HG03342 (cell line): Measurements from ENCODE around the gene NUSAP1.
"Not testable (repeated sequence)": the region's sequence is repeated elsewhere in the genome, so short reads cannot be mapped to it uniquely, and the experiment has no call there.

Source experiments
- ATAC-seq: cut with Tn5 transposase; IDR thresholded peaks from one replicate; pipeline ENCODE4 v1.9.1; 2021; ENCODE audit warnings: mild to moderate bottlenecking, moderate library complexity; ENCODE audit not compliant: unreplicated experiment

The NUSAP1 gene, protein sequence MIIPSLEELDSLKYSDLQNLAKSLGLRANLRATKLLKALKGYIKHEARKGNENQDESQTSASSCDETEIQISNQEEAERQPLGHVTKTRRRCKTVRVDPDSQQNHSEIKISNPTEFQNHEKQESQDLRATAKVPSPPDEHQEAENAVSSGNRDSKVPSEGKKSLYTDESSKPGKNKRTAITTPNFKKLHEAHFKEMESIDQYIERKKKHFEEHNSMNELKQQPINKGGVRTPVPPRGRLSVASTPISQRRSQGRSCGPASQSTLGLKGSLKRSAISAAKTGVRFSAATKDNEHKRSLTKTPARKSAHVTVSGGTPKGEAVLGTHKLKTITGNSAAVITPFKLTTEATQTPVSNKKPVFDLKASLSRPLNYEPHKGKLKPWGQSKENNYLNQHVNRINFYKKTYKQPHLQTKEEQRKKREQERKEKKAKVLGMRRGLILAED

DNA sequence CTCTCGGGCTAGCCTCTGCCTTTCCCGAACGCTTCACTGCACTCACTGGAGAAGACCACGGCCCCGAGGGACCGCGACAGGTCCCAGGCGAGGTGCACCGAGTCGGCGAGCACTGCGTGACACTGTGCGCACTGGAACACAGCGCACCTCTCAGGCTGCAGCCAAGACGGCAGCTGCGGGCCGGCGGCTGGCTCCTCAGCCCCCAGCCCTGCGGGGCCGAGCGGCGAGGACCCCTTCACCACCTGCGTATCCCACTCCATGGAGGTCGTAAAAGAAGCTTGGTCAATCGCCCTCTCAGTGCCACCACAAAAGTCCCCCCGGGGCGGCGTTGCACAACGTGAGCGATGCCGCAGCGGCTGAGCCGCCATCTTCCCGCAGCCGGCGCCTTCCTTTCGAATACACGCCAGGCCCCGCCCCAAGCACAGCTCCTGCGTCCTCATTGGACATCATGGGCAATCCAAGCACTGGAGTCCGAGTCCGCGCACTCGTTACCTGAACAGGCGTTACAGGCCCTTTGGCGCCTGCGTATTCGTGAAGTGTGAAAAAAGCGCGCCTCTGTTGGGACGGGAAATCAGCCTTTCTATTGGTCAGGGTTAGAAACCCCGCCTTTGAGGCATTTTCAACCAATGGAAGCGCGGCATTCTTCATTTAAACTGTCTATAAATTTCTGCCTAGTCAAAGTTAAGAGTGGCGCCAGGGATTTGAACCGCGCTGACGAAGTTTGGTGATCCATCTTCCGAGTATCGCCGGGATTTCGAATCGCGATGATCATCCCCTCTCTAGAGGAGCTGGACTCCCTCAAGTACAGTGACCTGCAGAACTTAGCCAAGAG lies at the start of gene NUSAP1, which contains the start of gene OIP5:
Gene NUSAP1, plus strand, starts transcription at position 688 of the 832 bp plus-strand sequence. Its CDS starts 77 bp downstream, at position 765.
Gene OIP5, minus strand, starts transcription at position 398 of the 832 bp plus-strand sequence. Its CDS starts 30 bp downstream, at position 368.
- peak; percentile 80 for ATAC-seq

DNA sequence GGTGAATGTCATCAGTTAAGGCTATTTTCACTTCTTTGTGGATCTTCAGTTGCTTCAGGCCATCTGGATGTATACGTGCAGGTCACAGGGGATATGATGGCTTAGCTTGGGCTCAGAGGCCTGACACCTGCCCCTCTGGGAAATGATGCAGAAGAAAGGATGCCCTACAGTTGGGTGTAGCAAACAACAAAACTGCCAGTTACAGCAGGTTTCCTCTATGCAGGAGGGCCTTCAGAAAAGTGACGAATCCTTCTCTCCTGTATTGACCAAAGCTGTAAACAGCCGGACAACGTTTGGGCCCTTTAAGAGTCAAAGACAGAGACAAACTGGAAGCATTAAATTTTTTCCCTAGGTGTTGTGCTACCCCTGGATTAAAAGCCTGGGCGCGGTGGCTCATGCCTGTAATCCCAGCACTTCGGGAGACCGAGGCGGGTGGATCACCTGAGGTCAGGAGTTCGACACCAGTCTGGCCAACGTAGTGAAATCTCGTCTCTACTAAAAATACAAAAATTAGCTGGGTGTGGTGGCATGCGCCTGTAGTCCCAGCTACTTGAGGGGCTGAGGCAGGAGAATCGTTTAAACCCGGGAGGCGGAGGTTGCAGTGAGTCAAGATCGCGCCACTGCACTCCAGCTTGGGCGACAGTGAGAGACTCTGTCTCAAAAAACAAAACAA lies 49.6 kb upstream of the NUSAP1 start:
- ATAC-seq: not testable (repeated sequence)

DNA sequence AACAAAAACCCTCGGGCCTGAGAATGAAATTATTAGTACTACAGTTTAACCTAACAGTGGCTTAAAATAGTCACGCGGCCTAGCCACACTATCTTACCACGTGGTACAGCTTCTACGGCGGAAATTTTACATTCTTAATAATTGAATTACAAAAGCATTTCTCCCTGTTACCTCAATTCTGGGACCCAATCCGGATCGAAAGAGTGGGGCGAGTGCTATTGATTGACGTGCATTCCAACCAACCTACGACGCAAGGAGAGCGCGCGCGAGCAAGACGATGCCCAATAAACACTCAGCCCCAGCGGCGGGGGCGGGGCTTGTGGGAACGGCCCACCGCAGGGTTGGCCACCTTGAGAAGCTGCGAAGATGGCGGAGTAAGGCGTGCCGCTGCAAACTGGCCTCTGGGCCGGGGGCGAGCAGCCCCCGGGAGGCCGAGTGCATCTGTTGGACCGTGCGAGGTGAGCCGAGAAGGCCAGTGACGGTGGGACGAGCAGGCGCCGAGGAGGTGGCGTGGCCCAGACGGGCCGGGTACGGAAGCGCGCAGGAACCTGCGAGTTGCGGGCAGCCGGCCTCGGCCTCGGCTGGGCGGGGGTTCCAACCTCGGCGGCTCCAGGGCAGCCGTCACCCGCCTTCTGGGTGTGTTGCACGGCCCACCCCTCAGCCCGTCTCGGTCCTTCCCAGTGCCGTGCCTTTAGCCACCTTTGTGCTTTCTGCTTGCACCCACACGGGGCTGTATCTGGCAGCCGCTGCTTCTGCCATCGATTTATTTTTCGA lies 48.8 kb upstream of the NUSAP1 start:
- ATAC-seq: peak; percentile 96

DNA sequence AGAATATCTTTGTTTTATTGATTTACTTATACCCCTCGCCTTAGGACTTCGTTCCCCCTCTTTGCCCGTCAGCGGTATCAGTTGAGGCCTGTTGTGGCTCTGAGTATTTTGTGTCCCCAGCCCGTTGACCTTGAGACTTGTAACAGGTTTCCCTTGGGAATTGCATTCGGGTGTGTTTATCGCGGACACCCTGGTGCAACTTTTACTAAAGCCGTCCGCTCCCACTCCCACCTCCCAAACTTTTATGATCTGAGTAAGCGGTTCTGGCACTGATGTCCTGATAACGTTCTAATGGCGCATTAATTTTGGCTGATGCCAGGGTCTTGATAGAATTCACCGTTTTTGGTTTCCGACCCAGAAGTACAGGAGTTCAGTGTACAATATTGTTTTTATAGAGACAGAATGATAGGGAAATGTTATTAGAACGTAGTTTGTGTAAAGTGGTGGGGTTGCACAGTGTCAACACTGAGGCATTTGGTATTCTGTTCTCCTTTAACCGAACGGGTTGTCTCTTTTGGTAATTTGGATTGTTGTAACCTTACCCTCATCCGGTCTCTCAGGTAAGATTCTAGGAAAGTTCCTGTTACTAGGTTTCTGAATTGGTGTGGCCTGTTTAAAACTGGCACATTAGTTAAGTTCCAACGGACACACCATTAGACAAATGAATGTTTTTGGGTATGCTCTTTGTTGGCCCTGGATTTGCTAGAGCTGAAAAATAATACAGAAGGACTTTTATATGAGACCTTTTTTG lies 48.1 kb upstream of the NUSAP1 start:
- ATAC-seq: no peak

DNA sequence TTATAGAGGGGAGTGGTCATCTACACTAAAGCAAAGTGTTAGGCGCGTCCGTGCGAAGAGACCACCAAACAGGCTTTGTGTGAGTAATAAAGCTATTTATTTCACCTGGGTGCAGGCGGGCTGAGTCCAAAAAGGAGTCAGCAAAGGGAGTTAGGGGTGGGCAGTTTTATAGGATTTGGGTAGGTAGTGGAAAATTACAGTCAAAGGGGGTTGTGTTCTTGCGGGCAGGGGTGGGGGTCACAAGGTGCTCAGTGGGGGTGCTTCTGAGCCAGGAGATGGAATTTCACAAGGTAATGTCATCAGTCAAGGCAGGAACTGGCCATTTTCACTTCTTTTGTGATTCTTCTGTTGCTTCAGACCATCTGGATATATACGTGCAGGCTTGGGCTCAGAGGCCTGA lies 47.4 kb upstream of the NUSAP1 start:
- ATAC-seq: no peak

DNA sequence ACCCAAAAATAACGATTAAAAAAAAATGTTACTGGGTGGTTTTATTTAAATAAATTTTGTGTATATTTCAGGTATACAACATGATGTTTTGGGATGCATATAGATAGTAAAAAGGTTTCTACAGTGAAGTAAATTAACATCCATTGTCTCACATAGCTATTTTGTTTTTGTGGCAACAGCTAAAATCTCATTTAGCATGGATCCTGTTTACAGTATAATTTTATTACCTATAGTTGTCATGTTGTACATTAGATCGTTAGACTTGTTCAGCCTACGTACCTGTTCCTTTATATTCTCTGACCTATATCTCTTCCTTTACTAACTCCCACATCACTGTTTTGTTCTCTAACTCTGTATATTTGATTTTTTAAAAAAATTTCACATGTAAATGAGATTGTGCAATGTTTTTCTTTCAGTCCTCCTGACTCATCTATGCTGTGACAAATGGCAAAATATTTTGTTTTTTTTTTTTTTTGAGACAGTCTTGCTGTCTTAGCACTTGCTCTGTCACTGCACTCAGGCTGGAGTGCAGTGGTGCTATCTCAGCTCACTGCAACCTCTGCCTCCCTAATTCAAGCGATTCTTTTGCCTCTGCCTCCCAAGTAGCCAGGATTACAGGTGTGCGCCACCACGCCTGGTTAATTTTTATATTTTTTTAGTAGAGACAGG lies 45.9 kb upstream of the NUSAP1 start:
- ATAC-seq: no peak

DNA sequence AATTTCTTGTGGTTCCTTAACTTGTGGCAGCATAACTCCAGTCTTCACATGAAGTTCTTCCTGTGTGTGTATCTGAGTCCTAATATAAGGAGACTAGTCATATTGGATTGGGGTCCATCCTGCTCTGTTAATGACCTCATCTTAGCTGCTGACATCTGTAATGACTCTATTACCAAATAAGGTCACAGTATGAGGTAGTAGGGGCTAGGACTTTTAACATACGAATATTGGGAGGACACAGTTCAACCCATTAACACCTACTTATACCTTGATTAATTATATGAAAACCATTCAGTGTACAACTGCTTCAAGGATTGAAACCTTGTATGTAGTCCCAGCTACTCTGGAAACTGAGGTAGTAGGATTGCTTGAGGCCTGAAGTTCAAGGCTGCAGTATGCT lies 44.2 kb upstream of the NUSAP1 start:
- no peak for ATAC-seq

DNA sequence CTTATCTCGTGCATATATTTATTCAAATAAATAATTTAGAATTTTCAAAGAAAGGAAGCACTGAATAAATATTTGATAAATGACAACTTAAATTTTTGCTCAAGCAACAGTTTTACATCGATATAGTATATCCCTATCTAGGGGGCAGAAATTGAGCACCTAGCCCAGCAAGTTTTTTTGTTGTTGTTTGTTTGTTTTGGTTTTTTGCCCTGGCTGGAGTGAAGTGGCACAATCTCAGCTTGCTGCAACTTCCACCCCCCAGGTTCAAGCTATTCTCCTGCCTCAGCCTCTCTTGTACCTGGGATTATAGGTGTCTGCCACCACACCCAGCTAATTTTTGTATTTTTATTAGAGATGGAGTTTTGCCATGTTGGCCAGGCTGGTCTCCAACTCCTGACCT lies 42.7 kb upstream of the NUSAP1 start:
- ATAC-seq: no peak

DNA sequence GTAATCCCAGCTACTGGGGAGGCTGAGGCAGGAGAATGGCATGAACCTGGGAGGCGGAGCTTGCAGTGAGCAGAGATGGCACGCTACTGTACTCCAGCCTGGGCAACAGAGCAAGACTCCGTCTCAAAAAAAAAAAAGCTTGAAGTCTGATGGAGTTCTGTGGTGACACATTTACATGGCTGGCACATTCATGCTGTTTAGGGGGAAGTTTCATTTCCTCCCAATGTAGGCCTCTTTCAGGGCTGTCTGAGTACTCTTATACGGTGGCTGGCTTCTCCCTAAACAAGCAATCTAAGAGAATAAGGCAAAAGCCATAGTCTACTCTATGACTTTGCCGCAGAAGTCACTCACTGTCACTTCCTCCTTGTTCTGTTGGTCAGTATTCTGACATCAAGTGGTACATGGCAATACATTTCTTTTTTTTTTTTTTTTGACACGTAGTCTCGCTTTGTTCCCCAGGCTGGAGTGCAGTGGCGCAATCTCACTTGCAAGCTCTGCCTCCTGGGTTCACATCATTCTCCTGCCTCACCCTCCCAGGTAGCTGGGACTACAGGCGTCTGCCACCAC lies 41.5 kb upstream of the NUSAP1 start:
- ATAC-seq: peak; percentile 74

DNA sequence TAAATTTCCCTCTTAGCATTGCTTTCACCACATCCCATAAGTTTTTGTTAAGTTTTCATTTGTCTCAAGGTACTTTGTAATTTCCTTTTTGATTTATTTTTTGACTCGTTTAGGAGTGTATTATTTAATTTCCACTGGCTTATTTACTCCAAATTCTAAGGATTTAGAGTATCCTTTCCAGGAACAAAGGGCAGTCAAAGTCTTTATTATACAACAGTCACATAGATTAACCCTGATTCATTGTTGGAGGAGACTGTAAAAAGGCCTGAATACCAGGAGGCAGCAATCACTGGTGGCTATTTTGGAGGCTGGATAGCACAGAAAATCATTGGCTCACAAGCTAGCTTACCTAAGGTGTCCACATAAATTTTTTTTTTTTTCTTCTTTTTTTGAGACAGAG lies 40.2 kb upstream of the NUSAP1 start:
- no peak for ATAC-seq

DNA sequence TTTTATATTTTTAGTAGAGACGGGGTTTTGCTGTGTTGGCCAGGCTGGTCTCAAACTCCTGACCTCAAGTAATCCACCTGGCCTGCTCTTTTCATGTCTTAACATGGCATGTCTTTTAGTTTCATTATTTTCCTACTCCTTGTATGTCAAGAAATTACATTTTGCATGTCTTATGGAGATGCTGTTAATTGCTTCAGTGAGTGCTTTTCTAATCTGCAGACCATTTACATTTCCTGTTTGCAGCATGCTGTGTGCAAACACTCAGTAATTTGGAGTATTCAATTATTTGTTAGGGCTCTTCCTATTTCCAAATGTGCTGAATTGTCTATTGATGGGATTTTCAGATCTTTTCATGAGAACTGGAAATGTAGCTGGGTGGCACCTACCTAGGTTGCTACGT lies 31.5 kb upstream of the NUSAP1 start:
- not testable (repeated sequence) for ATAC-seq

DNA sequence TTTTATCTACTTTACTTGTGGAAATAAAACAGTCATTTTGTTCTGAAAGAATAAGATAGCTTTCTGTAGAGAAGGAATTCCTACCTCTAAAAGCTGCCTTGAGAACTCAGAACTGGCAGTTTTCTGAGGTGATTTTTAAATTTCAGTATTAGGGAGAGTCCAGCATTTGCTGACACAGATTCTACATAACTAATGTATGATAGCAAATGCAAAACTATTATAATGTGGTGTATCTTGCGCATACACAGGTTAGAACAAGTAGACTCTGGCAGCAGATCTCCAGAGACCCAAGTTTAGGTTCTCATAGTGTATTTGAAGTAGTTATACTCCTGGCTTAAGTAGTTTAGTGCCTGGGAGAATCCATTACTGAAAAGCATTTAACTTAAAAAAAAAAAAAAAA lies 31.1 kb upstream of the NUSAP1 start:
- ATAC-seq: no peak

DNA sequence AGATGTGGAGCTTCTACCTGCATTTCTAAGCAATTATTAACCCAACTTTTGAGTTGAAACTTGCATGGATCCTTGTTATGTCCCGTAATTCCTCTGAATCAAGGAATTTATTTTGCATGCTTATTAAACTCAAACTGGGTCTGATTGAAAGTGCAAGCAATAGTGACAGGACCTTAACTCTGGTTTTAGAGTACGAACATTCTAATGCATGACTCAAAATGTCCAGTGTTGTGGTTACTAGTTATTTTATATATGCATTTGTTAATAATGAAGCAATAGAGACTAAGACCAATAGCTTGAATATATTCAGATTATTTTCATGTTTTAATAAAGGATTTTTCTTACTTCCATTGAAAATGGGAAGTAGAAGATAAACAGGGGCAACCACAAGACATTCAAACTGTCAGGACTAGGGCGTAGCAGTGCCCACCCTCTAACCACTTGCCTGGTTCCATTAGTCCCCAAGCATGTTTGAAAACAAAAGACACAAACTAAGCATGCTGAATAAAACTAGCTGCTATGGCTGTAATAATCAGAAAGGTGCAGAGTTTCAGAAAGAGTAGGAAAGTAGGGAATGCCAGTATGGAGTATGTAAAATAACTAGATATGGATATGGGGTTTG lies 28.4 kb upstream of the NUSAP1 start:
- ATAC-seq: no peak

DNA sequence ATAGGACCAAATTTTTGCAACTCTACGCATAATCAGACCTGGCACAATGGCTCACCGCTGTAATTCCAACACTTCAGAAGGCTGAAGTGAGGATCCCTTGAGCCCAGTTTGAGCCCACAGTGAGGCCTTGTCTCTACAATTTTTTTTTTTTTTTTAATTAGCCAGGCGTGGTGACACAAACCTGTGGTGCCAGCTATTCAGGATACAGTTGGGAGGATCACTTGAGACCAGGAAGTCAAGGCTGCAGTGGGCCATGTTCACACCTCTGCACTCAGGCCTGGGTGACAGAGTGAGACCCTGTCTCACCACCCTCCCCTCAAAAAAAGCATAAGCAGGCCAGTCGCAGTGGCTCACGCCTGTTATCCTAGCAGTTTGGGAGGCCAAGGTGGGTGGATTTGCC lies 25.0 kb upstream of the NUSAP1 start:
- ATAC-seq: no peak

DNA sequence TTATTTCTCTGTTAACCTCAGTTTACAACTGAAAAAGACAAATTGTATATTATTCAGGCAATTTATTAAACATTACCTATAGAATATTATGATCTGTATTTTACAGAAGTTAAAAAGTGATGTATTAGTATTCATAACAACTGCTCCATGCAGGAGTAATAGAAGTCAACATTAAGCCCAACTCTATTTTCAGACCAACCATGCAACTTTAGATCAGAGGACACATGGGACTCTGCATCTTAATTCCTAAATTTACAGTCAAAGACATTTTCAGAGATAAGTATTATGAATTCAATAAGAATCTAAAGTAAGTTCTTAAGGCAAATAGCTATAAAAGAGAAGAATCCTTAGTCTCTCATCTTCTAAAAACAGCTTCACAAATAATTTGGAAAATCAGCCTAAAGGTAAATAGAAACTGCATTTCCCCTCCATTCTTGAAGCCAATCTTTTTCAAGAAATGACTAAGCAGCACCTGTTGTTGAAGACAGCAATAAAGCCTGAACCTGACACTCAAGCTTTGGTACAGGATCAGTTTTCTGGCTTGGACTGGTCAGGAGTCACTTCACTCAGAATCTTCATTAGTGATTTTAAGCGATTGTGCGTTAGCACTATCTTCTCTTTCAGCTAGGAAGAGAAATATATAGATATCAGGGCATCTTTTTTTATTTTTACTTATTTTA lies 23.3 kb upstream of the NUSAP1 start:
- ATAC-seq: no peak

DNA sequence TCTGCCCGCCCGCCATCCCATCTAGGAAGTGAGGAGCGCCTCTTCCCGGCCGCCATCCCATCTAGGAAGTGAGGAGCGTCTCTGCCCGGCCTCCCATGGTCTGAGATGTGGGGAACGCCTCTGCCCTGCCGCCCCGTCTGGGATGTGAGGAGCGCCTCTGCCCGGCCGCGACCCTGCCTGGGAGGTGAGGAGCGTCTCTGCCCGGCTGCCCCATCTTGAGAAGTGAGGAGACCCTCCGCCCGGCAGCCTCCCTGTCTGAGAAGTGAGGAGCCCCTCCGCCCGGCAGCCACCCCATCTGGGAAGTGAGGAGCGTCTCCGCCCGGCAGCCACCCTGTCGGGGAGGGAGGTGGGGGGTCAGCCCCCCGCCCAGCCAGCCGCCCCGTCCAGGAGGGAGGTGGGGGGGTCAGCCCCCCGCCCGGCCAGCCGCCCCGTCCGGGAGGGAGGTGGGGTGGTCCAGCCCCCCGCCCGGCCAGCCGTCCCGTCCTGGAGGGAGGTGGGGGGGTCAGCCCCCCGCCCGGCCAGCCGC lies 11.8 kb upstream of the NUSAP1 start:
- not testable (repeated sequence) for ATAC-seq

DNA sequence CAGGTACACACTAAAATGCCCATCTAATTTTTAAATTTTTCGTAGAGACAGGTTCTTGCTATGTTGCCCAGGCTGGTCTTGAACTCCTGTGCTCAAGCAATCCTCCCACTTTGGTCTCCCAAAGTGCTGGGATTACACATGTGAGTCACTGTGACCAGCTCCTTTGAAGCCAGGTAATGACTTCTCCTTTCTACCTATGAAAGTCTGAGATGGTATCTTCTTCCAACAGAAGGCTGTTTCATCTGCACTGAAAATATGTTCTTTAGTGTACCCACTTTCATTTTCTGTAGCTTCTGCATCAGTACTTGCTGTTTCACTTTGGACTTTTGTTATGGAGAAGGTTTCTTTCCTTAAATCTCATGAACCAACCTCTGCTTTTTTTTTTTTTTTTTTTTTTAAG lies 9.1 kb upstream of the NUSAP1 start:
- ATAC-seq: no peak

DNA sequence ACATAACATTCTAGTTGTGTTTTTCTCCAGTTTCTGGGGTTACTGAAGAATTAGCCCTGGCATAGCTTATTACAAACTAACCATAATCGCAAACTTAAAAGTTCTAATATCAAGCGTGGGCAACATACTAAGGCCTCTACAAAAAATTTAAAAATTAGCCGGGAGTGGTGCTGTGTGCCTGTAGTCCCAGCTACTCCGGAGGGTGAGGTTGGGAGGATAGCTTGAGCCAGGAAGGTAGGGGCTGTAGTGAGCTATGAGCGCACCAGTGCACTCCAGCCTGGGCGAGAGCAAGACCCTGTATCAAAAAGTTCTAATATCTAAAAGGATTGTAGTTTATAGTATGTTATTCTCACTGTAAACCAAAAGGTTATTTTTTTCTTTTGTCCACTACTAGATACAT lies 1.4 kb upstream of the NUSAP1 start:
- ATAC-seq: no peak
